Iris pigment epithelial cell (primary cell): ENCODE data around the gene NTN1.
A peak's percentile ranks its signal among the peaks of the same experiment; 100 is the strongest.

ENCODE experiments used
- DNase-seq: peaks from one replicate; pipeline ENCODE4 v3.0.0-alpha.2; 2011; ENCODE audit warnings: low read depth

NTN1 gene

DNA sequence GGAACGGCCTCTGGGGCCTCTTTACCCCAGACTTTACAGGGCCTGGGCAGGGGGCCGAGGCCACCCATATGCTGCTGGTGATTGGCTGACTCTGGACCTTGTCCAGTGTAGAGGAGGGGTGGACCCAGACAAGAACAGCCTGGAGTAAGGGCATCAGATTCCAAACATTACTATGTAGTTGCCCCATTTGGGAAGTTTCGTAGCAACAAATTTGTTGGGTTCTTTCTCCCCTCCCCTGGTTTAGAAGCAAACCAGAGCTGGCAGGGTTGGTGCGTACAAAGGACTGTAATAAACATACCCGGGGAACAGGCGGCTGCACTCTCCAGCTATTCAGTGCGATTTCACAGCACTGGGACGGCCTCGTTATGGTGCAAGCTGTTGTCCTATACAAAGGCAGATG is 145.5 kb downstream of the NTN1 start:
- DNase-seq = no peak

DNA sequence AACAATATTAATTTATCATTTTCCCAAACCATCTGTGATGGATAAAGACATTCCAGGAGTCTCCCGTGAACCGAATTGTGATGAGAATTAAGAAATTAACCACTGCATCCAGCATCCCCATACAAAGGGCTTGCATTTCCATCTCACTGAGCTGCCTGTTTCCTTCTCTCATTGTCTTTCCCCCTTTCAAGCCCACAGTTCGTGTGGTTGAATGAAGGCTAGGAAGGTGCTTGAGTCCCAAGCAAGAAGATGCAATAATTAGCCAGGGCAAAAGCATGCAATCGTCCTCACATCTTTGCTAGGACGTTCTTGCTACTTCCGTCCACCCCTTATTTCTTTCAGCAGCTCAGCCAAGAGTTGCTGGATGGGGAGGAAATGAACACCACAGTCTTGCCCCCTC is 146.1 kb downstream of the NTN1 start:
- no peak for DNase-seq

DNA sequence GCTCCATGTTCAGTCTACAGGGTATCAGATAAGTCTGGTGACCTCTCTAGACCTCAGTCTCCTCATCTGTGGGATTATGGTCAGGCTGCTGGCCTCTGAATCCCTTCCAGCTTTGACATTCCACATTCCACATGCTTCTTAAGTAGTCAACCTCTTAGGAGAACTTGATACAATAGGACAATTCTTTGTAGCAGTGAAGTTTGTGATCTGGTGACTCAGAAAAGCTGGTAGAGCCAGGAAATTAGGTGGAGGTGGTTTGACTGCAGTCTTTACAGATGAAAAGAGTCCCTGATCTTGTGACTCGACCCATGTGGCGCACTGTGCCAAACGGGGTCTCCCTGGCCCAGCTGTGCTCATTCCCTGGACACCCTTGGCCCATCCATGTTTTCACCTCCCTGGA is 147.8 kb downstream of the NTN1 start:
- DNase-seq = no peak

DNA sequence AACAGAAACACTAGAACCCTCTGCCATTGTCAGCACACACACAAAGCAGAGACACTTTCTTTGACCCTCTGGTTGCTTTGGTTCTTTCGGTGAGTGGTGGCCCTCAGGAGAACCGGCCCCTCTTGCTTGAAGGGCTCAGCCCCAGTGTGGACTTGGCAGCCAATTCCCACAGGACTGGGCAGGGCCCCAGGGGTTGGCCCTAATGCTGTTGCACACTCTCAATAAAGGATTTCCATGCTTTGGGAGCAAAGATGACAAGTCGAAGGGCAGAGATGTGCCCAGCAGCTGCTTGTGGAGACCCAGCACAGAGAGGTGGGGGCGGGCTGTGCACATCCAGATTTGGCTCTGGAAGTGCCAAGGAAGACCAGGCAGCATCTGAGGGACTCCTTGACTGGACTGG is 149.0 kb downstream of the NTN1 start:
- DNase-seq = no peak

DNA sequence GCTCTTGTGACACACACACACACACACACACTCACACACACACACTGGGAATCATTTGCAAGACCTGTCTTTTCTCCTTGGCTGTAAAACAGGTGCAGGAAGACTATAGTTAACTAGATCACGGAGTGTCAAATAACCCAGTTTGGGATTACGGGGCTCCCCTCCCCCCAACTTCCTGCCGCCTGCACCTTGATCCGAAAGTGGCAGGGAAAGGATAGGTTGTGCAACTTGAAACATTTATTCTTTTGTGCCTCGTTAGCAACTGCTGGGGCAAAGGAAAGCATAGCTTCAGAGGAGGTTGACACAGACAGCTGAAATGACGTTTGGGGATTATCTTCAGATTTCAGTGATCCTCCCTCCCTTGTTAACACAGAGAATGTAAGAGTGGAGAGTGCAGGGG is 149.5 kb downstream of the NTN1 start:
- DNase-seq = no peak

DNA sequence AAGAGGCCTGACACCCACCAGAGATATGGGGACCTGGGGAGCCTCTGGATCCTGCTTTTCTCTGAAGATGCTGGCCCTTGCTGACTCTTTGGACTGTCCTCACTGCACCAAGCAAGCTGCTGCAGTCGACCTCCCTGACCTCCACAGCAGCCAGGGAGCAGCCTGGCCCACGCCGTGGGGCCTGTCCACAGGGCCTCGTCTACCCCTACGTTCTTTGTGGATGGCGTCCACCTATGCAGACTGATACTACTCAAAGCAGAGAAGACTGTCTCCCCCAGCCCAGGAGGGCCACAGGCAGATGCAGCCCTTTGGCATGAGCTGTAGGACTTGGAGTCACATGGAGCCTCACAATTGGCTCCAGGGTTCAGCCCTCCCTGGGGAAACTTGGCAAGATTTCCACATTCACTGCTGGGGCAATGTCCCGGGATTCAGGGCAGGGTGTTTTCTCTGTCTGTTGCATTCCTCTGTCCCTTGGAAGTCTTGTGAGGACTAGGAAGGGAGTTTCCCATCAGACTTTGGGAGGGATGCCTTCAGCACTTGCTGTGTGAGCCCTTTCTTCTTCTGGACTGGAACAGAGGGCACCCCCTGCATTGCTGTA is 152.2 kb downstream of the NTN1 start:
- DNase-seq = no peak

DNA sequence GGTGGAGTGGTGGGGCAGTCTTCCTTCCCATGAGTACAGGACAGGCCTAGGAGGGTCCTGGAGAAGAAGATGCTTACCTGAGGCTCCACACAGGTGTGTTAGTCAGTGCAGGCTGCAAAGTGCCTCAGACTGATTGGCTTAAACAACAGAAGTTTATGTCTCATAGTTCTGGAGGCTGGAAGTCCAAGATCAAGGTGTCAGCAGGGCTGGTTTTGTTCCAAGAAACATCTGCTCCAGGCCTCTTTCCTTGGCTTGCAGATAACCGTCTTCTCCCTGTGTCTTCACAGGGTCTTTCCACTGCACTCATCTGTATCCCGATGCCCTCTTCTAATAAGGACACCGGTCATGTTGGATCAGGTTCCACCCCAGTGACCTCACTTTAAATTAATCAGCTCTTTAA is 153.0 kb downstream of the NTN1 start:
- DNase-seq = no peak

DNA sequence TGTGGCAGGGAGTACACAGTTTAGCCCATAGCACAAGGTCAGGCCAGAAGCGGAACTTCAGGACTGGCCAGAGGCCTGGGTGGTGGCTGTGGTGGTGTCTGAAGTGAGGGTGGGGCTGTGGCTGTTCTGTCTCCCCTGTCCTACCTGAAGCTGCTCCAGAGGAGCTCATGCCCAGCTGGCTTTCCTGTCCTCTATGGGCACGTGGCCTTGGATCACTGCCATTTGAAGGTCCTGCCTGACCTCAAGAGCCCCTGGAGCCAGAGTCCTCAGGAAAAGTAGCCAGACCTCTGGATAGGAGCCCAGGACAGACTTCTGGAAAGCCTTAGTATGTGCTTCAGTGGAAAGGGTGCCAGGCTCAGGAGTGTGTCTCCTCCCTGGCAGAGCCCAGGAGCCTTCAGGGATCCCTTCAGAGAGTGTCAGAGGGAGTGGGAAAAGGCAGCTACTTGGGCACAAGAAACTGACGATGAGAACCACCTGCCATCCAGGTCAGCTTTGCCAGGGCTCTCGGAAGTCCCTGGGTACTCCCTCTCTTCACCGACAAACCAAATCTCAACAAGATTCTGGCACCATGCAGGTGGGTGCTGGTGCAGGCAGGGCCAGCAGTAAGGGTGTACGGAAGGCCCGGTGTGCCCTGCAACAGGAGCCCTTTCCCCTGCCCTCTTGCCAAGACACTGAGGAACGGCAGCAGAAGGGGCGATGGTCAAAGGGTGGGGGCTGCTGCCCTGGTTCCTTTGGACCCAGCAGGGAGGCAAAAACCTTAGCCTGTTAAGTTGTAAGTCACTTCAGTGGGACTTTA is 153.7 kb downstream of the NTN1 start:
- no peak for DNase-seq

DNA sequence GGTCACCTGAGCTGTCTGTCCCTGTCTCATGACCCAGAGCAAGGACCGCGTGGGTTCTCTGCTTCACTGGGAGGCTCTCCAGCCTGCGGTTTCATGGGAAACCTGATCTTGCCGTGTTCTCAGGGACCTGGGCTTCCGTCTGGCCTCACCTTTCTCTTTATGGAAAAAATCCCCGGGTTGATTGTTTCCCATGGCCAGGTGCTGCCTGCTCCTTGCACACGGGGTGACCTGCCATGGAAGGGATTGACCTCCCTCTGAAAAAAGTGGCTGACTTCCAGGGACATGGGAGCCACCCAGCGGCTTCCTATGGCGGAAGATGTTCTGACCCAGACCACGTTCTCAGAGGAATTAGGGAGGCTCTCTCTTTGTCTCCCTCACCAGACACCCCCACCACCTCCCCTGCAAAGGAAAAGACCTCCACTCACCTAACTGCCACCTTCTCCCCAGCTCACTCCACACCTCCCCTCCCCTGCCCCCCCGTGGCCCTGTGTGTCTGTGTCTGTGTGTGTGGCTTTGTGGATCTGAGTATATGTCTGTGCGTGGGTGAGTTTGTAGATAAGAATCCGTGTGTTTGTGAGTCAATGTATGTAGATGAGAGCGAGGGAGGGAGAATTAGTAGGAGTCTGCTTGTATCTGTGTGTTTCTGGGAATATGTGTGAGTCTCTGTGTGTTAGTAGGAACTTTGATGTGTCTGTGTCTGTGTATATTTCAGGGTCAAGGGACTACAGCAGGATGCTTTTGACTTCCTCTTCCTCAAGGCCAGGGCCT is 154.6 kb downstream of the NTN1 start:
- no peak for DNase-seq

DNA sequence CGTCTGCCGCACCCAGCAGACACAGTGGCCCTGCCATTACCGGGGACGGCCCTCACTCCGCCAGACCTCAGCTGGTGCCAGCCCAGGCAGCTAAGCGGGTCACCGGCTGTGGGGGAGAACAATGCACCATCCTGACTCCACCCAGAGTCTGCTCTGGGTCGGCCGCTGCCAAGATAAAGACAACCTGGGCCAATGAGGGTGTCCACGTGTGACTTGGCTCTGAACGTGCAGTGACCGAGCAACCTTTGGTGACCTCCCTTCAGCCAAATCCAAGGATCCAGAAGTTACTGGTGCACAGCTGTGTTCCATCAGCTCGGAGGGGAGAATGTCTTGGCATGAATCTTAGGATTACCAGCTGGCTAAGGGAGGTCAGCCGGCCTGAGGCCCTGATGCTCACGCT is 155.9 kb downstream of the NTN1 start:
- DNase-seq = no peak

DNA sequence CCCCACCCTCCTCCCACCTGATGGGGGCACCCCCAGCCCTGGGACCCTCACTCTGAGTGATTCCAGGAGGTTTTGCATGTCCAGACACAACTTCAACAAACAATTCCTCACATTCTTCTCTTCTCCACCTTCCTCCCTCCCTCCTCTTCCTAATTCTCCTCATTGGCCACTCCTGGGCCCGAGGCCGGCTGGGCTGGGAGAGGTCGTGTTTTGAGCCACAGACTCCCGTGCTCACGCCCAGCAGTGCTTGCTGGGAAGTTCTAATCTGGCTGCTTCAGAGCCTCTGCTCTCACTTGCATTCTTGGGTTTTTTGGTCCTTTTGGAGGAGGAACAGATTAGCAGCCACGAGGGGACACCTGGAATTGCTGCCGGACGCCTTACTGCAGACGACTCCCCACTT is 157.0 kb downstream of the NTN1 start:
- DNase-seq = no peak

DNA sequence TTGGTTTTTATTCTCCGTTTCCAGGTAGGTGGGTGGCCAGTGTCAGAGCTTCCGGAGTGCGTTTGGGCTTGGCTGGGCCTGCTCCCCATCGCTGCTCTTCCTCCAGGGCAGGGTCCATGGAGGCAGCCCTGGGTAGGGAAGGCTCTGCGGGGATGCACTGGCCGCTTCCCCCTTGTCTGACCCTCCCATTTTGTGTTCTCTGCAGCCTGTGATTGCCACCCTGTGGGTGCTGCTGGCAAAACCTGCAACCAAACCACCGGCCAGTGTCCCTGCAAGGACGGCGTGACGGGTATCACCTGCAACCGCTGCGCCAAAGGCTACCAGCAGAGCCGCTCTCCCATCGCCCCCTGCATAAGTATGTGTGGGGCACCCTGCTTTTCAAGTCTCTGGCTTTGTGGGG is 158.3 kb downstream of the NTN1 start:
- DNase-seq = no peak

DNA sequence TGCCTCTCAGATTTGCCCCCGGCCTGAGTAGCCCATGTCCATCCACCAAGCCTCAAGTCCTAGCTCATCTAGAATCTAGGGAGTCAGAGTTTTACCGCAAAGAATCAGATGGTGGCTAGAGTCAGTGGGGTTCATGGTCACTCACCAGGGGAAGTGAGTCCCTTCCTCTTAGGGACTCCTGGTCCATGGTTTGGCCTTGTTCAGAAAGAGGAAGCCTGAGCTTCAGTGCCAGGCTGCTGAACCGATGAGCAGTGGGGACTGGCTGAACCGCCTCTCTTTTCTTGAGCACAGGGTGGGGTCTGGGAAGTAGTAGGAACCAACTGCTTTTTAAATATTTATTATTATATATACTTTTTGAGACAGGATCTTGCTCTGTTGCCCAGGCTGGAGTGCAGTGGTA is 160.3 kb downstream of the NTN1 start:
- no peak for DNase-seq

DNA sequence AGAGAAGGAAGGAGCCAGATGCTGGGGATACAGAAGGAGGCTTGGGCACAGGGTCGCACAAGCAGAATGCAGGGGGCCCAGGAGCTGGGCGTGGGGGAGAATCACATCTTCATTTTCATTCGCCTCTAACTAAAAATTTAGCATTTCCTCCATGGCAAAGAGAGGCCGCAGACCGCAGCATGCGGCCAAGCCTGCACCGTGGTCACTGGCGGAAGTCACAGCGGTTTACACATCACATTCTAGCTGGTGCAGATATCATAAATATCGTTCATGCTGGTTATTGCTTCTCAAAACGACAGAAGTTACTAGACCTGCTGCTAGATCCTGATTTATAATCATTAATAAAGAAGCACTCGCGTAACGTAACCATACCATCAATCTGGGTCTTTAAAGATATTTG is 162.0 kb downstream of the NTN1 start:
- DNase-seq = no peak

DNA sequence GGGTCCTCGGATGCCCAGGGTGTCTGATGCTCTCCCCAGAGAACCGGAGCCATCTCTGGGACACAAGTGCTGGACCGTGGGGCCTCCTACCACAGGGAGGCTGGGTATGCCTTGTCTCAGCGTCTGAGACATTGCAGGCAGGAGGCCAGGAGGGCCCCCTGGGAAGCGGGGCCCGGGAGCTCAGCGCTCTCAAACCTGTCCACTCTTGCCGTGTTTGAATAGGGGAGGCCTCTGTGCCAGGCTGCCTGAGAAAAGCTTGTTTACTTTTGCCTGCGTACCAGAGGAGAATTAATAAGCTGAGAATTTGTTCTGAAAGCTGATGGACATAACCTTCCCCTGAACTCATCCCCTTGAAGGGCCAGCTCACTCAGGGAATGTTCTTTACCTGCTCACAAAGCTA is 163.8 kb downstream of the NTN1 start:
- DNase-seq = no peak

DNA sequence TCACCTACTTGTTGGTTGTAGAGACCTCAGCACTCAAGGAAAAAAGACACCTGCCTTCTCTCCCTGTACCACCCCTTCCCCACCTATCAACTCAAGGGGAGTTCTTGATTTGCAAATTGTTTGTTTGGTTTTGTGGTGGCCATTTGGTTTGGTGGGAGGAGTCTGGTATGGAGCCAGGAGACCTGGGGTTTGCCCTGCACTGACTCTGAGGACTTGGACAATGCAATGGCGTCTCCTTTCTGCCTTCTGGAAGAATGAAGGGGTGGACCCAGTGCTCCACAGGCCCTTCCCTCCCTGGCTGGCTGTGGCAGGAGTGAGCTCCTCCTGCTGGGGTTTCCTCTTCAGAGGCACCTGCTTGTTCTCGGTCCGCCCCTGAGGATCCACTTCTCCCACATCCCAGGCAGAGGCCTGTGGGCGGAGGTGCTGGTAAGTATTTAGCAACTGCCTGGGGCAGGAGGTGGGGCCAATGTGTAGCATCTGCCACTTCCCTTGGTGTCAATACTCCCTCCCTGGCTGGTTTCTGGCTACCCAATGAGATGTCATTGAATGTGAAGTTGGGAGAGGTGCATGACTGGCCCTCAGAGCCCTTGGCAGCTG is 164.5 kb downstream of the NTN1 start:
- DNase-seq = no peak

DNA sequence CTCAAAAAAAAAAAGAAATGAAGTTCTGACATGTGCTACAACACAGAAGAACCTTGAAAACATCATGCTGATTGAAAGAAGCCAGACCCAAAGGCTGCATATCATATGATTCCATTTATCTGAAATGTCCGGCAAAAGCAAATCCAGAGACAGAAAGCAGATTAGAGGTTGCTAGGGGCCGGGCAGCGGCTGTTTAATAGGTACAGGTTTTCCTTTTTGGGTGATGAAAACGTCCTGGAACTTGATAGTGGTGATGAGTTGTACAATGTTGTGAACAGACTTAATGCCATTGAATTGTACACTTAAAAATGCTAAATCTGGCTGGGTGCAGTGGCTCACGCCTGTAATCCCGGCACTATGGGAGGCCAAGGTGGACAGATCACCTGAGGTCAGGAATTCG is 166.5 kb downstream of the NTN1 start:
- no peak for DNase-seq

DNA sequence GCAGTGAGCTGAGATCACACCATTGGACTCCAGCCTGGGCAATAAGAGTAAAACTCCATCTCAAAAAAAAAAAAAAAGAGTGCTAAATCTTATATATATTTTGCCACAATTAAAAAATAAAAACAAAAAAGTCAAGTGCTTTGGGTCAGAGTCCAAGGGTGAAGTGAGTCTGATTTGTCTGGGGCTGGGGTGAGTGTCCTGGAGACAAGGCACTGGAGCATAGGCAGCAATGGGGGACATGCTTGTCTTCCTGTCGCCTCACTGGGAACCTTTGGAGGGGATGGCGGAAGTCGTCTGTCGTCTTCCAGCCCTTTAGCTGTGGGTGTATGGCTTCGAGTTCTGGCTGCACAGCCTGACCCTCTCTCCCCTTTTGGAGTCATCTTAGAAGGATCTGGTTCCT is 167.1 kb downstream of the NTN1 start:
- DNase-seq = no peak

DNA sequence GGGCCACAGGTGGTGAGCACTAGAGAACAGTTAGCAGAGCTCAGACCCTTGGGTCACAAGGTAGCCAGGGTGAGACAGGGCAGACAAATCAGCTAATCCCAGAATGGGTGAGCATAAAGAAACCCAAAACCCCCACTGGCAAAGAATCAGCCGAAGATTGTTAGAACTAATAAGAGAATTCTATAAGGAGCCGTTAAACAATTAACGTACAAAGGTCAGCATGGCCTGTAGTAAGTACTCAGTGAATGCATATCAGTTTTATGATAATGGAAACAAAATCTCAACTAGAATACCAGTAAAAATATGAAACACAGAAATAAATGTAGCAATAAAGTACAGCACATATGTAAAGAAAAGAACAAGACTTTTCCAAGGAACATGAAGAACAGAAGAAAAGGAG is 168.6 kb downstream of the NTN1 start:
- DNase-seq = no peak

DNA sequence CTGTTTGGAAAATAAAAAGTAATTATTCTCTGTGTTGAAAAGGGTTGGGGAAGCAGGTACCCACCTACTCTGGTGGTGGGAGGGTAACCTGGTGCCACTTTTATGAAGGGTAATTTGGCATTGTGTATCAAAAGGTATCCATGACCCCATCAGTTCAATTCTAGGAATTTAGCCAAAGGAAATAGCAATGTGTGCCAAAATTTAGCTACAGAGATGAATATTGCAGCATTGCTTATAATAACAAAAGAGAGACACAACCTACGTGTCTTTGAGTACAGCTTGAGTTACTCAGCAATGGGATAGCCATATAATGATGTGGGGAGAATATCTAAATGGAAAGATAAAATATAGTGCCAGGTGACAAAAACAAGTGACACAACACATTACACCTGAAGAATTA is 170.7 kb downstream of the NTN1 start:
- peak; percentile 24 for DNase-seq

DNA sequence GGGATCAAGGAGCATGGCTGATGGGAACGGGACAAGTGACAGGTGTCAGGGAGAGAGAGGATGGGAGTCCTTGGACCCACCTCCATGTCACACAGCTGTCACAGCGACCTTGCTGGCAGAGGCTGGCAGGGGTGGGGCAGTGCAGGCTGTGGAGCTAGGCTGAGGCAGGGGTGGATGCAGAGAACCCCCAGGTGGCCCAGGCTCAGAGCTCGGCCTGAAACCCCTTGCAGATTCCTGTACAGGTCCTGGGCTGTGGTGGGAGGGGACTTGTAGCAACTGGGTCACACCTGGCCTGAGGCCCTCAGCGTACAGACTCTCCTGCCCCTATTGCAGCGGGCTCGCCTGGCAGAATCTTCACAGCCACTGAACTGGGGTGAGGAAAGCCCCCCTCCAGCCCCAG is 174.1 kb downstream of the NTN1 start:
- DNase-seq = no peak

DNA sequence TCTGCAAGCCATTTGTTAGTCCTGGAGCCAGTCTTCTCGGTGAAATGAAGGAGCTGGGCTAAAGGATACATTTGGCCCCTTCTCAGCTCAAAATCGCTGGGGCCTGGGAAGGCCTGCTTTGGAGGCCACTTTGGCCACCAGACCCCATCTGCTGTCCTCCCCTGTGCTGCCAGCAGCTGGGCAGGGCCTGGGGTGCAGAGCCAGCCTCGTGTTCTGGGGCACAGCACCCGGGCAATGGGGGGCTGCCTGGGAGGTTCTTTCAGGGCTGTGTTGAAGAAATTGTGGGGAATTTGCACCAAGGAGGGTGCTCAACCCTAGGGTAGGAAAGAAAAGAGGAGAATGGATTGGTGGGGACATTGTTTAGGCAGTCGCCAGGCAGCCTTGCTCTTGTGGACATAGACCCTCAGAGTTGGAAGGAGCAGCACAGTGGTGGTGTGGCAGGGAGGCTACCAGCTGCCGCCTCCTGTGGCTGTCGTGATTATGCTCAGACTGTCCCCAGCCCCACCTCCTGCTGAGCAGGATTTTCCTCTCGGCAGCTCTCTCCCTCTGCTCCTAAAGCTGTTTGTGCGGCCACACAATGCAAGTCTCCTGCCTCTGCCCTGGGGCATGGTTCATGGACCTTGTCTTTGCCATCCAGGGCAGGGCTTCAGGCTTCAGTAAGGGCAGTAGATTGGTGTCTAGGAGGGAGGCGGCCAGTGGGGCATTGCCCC is 174.8 kb downstream of the NTN1 start:
- no peak for DNase-seq
